Measurements from ENCODE around the gene TNFRSF13B.

The TNFRSF13B gene

GRCh38 chr17:16934133-16934795 is 37.7 kb downstream of the TNFRSF13B start:
- Histone ChIP-seq H3K9me3 (ENCODE audit: low read length) (no peaks in the 10 kb centered on the region), H3F3A (ENCODE audit: insufficient read depth, low read length) (no peaks in the 10 kb centered on the region), H4K20me1 (ENCODE audit: insufficient read depth, low read length) (no peaks in the 10 kb centered on the region), H3K9ac (ENCODE audit: low read length) (no peak overlapping the region), H2AFZ (ENCODE audit: low read length) (no peak overlapping the region), H3K36me3 (ENCODE audit: insufficient read depth, low read length) (no peaks in the 10 kb centered on the region), H3K79me2 (ENCODE audit: insufficient read depth, low read length) (no peaks in the 10 kb centered on the region), H3K4me1 (ENCODE audit: insufficient read depth, low read length, severe bottlenecking) (no peaks in the 10 kb centered on the region), H3K27me3 (ENCODE audit: insufficient read depth, low read length) (no peaks in the 10 kb centered on the region), H3K4me2 (ENCODE audit: low read length) (no peak overlapping the region), H3K9me2 (ENCODE audit: low read depth, low read length) (no peaks in the 10 kb centered on the region), H3K27ac (ENCODE audit: low read depth, low read length, poor library complexity, severe bottlenecking) (no peak overlapping the region), H3K4me3 (ENCODE audit: low read depth, low read length, poor library complexity, severe bottlenecking) (no peak overlapping the region)
- TF ChIP-seq EZH2 (IDR thresholded peaks at IDR 0.05; ENCODE audit: borderline replicate concordance, low read length), result no peak

GRCh38 chr17:16933317-16934132 is 38.4 kb downstream of the TNFRSF13B start:
- Histone ChIP-seq H4K20me1 (ENCODE audit: insufficient read depth, low read length) (no peaks in the 10 kb centered on the region), H3K27ac (ENCODE audit: low read depth, low read length, poor library complexity, severe bottlenecking) (no peak overlapping the region), H3K36me3 (ENCODE audit: insufficient read depth, low read length) (no peaks in the 10 kb centered on the region), H3K79me2 (ENCODE audit: insufficient read depth, low read length) (no peaks in the 10 kb centered on the region), H3K9me3 (ENCODE audit: low read length) (no peaks in the 10 kb centered on the region), H2AFZ (ENCODE audit: low read length) (no peak overlapping the region), H3K4me1 (ENCODE audit: insufficient read depth, low read length, severe bottlenecking) (no peaks in the 10 kb centered on the region), H3K4me3 (ENCODE audit: low read depth, low read length, poor library complexity, severe bottlenecking) (no peak overlapping the region), H3F3A (ENCODE audit: insufficient read depth, low read length) (no peaks in the 10 kb centered on the region), H3K9me2 (ENCODE audit: low read depth, low read length) (no peaks in the 10 kb centered on the region), H3K4me2 (ENCODE audit: low read length) (no peak overlapping the region), H3K27me3 (ENCODE audit: insufficient read depth, low read length) (no peaks in the 10 kb centered on the region), H3K9ac (ENCODE audit: low read length) (no peak overlapping the region)
- TF ChIP-seq CTCF (IDR thresholded peaks at IDR 0.05; ENCODE audit: low read length), result no peak
- TF ChIP-seq EZH2 (IDR thresholded peaks at IDR 0.05; ENCODE audit: borderline replicate concordance, low read length), result no peak

- Histone ChIP-seq H3K79me2 (ENCODE audit: insufficient read depth, low read length) (no peaks in the 10 kb centered on the region), H4K20me1 (ENCODE audit: insufficient read depth, low read length) (no peaks in the 10 kb centered on the region), H3K4me2 (ENCODE audit: low read length) (no peak overlapping the region), H3K9me3 (ENCODE audit: low read length) (no peaks in the 10 kb centered on the region), H3F3A (ENCODE audit: insufficient read depth, low read length) (no peaks in the 10 kb centered on the region), H3K27ac (ENCODE audit: low read depth, low read length, poor library complexity, severe bottlenecking) (no peak overlapping the region), H3K9me2 (ENCODE audit: low read depth, low read length) (no peaks in the 10 kb centered on the region), H3K4me1 (ENCODE audit: insufficient read depth, low read length, severe bottlenecking) (no peaks in the 10 kb centered on the region), H3K9ac (ENCODE audit: low read length) (no peak overlapping the region), H2AFZ (ENCODE audit: low read length) (no peak overlapping the region), H3K4me3 (ENCODE audit: low read depth, low read length, poor library complexity, severe bottlenecking) (no peak overlapping the region), H3K36me3 (ENCODE audit: insufficient read depth, low read length) (no peaks in the 10 kb centered on the region), H3K27me3 (ENCODE audit: insufficient read depth, low read length) (no peaks in the 10 kb centered on the region)
- no peak for TF ChIP-seq EZH2 (IDR thresholded peaks at IDR 0.05; ENCODE audit: borderline replicate concordance, low read length)
- TF ChIP-seq CTCF (IDR thresholded peaks at IDR 0.05; ENCODE audit: low read length), result no peak
Measured at GRCh38 chr17:16932611-16933010, 39.3 kb downstream of the TNFRSF13B start.
